ENCODE results near the gene GBE1.

GBE1 gene

GRCh38 chr3:81638480-81638879 lies 123.0 kb downstream of the GBE1 start:
- Histone ChIP-seq H3K36me3 (no peaks in the 10 kb centered on the region), H3K4me3 (ENCODE audit: low read depth, low read length) (no peak overlapping the region), H3K27ac (no peak overlapping the region), H3K9me3 (ENCODE audit: severe bottlenecking) (no peaks in the 10 kb centered on the region), H3K27me3 (ENCODE audit: insufficient read depth, low read depth, severe bottlenecking) (no peaks in the 10 kb centered on the region)
- TF ChIP-seq, protein P1, sequence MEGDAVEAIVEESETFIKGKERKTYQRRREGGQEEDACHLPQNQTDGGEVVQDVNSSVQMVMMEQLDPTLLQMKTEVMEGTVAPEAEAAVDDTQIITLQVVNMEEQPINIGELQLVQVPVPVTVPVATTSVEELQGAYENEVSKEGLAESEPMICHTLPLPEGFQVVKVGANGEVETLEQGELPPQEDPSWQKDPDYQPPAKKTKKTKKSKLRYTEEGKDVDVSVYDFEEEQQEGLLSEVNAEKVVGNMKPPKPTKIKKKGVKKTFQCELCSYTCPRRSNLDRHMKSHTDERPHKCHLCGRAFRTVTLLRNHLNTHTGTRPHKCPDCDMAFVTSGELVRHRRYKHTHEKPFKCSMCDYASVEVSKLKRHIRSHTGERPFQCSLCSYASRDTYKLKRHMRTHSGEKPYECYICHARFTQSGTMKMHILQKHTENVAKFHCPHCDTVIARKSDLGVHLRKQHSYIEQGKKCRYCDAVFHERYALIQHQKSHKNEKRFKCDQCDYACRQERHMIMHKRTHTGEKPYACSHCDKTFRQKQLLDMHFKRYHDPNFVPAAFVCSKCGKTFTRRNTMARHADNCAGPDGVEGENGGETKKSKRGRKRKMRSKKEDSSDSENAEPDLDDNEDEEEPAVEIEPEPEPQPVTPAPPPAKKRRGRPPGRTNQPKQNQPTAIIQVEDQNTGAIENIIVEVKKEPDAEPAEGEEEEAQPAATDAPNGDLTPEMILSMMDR (IDR thresholded peaks at IDR 0.05; ENCODE audit: low read depth, low read length): no peak
- DNase-seq: no peak

GRCh38 chr3:81632659-81633058 lies 128.8 kb downstream of the GBE1 start:
- Histone ChIP-seq H3K36me3 (no peaks in the 10 kb centered on the region), H3K4me3 (ENCODE audit: low read depth, low read length) (no peak overlapping the region), H3K27ac (no peak overlapping the region), H3K27me3 (ENCODE audit: insufficient read depth, low read depth, severe bottlenecking) (no peaks in the 10 kb centered on the region), H3K9me3 (ENCODE audit: severe bottlenecking) (no peaks in the 10 kb centered on the region)
- DNase-seq: no peak
- TF ChIP-seq, protein P1 (IDR thresholded peaks at IDR 0.05; ENCODE audit: low read depth, low read length): no peak

DNA sequence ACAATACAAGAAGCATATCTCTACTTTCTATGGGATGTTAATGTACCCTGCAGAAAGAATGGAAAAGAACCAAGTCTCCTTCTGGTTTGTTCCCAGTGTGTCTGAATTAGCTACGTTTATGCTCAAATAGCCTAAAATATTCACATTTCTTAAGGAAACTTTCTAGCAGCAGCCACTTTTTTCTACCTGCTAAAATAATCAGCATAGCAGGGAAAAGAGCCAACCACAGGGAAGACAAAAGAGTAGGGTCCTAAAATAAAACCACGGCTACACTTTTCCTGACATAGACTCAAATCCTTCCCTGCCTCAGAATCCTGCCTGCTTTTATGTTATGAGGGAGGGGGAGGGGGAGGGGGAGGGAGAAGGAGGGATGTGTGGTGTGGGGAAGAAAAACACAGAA lies 136.7 kb downstream of the GBE1 start:
- no peak overlapping the region for H3K27ac ChIP-seq
- H3K36me3 ChIP-seq: no peaks in the 10 kb centered on the region
- no peak overlapping the region for H3K4me3 ChIP-seq (ENCODE audit: low read depth, low read length)
- TF ChIP-seq, protein P1 (IDR thresholded peaks at IDR 0.05; ENCODE audit: low read depth, low read length): no peak
- H3K27me3 ChIP-seq (ENCODE audit: insufficient read depth, low read depth, severe bottlenecking): no peaks in the 10 kb centered on the region
- no peak for DNase-seq
- H3K9me3 ChIP-seq (ENCODE audit: severe bottlenecking): no peaks in the 10 kb centered on the region

GRCh38 chr3:81622395-81622794 lies 139.1 kb downstream of the GBE1 start:
- Histone ChIP-seq H3K27me3 (ENCODE audit: insufficient read depth, low read depth, severe bottlenecking) (no peaks in the 10 kb centered on the region), H3K36me3 (no peaks in the 10 kb centered on the region), H3K4me3 (ENCODE audit: low read depth, low read length) (no peak overlapping the region), H3K27ac (no peak overlapping the region), H3K9me3 (ENCODE audit: severe bottlenecking) (no peaks in the 10 kb centered on the region)
- no peak for DNase-seq
- TF ChIP-seq, protein P1 (IDR thresholded peaks at IDR 0.05; ENCODE audit: low read depth, low read length): no peak

- Histone ChIP-seq H3K4me3 (ENCODE audit: low read depth, low read length) (no peak overlapping the region), H3K27me3 (ENCODE audit: insufficient read depth, low read depth, severe bottlenecking) (no peaks in the 10 kb centered on the region), H3K9me3 (ENCODE audit: severe bottlenecking) (no peaks in the 10 kb centered on the region), H3K36me3 (no peaks in the 10 kb centered on the region), H3K27ac (no peak overlapping the region)
- no peak for DNase-seq
- TF ChIP-seq, protein P1 (IDR thresholded peaks at IDR 0.05; ENCODE audit: low read depth, low read length): no peak
These were observed 140.2 kb downstream of the GBE1 start for GRCh38 chr3:81621277-81621676.

DNA sequence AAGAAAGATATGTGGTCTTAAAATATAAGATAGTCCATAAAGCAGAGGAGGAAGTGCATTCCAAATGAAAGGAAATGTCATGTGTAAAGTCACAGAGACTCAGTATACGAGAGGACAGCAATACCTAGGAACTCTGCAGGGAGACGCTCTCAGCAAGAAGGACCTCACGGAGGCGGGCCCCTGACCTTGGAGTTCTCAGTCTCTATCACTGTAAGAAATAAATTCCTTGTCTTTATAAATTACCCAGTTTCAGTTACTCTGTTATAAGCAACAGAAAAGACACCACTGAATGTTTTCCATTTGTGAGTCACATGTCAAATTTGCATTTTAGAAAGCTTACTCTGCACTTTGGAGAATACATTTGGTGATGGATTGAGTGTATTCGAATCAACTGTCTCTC lies 140.6 kb downstream of the GBE1 start:
- no peaks in the 10 kb centered on the region for H3K9me3 ChIP-seq (ENCODE audit: severe bottlenecking)
- H3K4me3 ChIP-seq (ENCODE audit: low read depth, low read length): no peak overlapping the region
- H3K27me3 ChIP-seq (ENCODE audit: insufficient read depth, low read depth, severe bottlenecking): no peaks in the 10 kb centered on the region
- no peak overlapping the region for H3K27ac ChIP-seq
- TF ChIP-seq, protein P1 (IDR thresholded peaks at IDR 0.05; ENCODE audit: low read depth, low read length): no peak
- no peak for DNase-seq
- no peaks in the 10 kb centered on the region for H3K36me3 ChIP-seq

Data from WERI-Rb-1 (cell line).